HG03571 (cell line): Measurements from ENCODE around the gene ZAP70.

Experiments used
- ATAC-seq: cut with Tn5 transposase; IDR thresholded peaks from one replicate; pipeline ENCODE4 v1.9.1; 2021; ENCODE audit not compliant: unreplicated experiment

Gene ZAP70

GRCh38 chr2:97732436-97733340 lies 19.3 kb downstream of the ZAP70 start:
- ATAC-seq, result no peak

- ATAC-seq, result no peak
Observed at GRCh38 chr2:97733341-97734035, 20.1 kb downstream of the ZAP70 start.

DNA sequence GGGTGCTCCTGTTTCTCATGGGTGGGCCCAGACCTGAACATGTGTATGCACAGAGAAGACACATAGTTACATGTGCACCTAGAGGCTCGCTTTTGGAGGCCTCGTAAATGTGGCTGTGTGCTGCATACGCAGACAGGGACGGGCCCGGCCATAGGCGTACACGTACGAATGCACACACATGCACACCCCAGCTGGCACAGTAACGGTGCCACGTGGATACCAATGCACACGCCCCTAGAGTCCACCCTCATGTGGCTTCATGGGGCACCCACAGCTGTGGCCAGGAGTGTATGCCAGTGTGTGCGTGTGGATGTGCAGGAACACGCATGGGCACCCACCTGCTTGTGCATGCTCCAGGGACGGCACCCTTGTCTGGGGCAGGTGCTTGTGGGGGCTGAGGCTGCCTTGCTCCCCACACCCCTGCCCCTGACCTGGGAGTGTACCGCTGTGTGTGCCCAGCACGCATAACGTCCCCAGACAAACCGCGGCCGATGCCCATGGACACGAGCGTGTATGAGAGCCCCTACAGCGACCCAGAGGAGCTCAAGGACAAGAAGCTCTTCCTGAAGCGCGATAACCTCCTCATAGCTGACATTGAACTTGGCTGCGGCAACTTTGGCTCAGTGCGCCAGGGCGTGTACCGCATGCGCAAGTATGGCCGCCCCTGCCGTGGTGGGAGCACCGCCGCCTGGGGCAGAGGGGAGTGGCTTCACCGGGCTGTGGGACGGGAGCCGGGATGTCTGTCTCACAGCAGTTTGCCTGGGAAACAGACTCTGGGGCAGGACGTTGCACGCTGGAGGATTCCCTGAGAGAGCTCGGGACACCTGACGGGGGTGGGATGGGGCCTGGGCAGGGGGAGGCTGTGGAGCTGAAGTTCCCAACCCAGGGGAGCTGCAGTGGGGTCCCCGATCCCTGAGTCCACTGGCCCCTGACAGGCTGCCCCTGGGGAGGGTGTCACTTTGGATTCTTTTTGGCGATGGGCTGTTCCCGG lies 21.0 kb downstream of the ZAP70 start:
- no peak for ATAC-seq

DNA sequence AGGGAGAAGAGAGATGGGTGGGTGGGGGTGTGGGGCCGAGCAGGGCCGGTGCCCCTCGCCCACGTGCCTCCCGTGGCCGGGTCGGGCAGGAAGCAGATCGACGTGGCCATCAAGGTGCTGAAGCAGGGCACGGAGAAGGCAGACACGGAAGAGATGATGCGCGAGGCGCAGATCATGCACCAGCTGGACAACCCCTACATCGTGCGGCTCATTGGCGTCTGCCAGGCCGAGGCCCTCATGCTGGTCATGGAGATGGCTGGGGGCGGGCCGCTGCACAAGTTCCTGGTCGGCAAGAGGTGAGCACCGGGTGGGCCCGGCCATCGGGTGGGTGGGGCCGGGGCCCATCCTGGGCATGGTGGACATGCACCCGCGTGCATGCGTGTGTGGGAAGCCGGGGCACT lies 21.8 kb downstream of the ZAP70 start:
- ATAC-seq, result no peak

DNA sequence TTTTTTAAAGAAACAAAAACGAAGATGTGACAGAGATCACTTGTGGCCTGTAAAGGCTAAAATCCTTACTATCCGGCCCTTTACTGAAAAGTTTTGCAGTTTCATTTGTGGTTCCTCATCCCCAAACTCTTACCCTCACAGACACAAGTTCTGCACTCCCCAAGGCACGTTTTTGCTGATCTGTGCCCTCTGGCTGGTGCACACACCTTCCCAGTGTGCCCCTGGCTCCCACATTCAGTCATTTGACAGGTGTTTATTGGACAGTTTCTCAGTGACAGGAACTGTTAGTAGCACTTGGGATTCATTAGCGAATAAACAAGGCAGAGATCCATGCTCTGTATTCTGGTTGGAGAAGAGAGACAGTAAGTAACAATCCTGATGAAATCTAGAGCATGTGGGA lies 22.8 kb downstream of the ZAP70 start:
- ATAC-seq, result no peak

DNA sequence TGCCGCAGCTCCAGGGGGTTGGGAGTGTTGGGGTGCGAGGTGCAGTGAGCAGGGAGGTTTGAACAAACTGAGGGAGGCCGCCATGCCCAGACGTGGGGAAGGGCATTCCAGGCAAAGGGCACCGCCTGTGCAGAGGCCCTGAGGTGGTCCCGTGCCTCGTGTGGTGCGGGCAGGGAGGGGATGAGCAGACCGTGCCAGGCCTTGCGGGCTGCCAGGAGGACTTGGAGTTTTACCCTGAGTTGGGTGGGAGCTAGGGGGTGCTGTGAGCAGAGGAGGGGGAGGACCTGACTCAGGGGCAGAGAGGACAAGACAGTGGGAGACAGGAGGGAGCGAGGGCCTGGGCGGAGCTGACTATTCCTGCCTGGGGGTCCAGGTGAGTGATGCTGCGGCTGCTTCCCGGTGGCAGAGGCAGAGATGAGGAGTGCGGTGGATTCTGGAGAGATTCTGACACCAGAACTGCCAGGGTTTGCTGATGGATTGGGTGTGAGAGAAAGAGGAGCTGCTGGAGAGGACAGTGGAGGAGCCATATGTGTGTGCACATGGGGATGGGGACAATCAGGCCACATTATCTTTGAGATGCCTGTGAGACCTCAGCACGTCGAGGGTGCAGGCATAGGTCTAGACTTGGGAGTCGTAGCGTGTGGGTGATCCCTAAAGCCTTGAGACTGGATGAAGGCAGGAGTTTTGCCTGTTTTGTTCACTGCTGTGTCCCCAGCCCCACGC lies 23.4 kb downstream of the ZAP70 start:
- ATAC-seq, result no peak

DNA sequence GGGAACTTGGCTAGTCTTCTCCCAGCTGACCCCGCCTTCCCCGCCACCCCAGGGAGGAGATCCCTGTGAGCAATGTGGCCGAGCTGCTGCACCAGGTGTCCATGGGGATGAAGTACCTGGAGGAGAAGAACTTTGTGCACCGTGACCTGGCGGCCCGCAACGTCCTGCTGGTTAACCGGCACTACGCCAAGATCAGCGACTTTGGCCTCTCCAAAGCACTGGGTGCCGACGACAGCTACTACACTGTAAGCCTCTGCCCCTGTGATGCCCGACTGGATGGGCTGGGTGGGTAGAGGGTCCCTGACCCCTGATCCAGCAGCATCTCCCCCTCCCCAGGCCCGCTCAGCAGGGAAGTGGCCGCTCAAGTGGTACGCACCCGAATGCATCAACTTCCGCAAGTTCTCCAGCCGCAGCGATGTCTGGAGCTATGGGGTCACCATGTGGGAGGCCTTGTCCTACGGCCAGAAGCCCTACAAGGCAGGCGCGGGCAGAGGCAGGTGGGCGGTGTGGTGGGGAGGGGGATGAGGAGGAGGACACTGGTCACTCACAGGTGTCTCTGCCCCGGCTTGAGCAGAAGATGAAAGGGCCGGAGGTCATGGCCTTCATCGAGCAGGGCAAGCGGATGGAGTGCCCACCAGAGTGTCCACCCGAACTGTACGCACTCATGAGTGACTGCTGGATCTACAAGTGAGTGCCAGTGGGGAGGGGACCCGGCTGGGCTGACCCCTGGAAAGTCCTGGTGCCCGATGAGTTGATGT lies 24.2 kb downstream of the ZAP70 start:
- ATAC-seq, result no peak

DNA sequence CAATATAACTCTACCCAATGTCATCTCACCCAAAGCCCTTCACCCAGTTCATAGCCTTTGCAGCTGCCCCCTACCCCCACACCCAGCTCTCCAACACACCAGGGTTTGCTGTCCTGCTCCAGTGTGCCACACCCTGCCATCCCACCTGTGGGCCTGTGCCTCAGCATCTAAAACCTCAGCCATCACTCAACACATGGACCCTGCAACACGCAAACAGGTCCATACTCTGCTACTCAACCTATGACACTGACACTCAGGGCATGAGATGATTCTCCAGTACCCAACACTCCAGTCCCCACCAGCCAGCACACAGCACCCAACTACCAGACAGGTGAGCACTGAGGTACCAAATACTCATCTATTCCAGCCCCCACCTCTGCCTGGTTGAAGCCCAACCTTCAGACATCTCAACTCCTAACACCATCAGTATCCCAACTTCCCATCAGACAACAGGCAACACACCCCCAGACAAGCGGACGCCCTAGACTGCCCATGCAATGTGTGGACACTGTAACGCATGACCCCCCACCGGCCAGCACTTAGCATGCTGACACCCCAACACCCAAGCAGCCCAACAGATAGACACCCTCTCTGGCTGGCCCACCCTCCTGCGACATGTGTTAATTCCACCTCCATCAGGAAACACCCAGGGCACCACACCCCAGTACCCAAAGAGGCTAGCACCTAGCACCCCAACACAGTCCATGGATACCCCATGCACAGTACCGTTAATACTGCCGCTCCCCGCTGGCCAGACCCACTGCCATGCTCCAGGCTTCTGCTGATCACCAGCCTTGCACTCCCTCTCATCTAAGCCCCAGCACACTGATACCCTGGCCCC lies 25.0 kb downstream of the ZAP70 start:
- ATAC-seq, result no peak

GRCh38 chr2:97739020-97739892 lies 25.9 kb downstream of the ZAP70 start:
- no peak for ATAC-seq

DNA sequence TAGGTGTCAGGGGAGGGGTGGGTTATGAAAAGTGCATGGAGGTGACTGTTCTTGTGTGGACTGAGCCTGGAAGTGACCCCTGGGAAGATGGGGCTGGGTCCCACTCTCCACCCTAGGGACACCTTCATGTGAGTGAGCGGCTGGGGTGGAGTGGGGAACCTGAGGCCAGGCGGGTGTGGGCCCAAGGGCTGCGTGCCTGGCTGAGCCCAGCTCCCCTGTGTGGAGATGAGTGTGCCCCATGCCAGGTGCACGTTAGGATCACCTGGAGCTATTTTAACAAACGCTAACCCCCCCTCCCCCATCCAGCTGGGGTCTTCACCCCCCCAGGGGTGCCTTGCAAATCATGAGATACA lies 26.5 kb downstream of the ZAP70 start:
- no peak for ATAC-seq

DNA sequence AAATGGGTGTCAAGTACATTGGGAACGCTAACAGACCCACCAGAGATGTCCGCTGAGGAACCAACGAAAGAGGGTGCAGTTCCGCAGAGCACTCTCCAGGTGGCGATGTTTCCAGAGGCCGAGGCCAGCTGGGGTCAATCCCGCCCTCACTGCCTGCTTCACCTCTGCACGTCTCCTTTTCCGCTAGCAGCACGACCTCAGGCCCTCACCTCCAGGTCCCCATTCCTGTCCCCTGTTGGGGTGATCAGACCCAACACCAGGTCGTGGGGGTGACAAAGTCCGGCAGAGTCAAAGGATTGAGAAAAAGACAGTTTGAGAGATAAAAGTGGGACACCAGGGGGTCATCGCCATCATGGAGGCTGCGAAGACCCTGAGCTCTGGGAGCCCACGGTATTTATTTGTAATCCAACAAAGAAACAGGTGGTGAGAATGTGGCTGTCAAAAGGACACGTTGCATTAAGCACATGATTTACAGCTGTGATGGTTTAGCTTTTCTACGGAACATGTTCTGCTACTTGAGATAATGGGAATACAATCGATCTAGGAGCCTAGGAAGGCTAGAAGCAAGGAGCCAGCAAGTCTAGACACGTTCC lies 27.3 kb downstream of the ZAP70 start:
- no peak for ATAC-seq

DNA sequence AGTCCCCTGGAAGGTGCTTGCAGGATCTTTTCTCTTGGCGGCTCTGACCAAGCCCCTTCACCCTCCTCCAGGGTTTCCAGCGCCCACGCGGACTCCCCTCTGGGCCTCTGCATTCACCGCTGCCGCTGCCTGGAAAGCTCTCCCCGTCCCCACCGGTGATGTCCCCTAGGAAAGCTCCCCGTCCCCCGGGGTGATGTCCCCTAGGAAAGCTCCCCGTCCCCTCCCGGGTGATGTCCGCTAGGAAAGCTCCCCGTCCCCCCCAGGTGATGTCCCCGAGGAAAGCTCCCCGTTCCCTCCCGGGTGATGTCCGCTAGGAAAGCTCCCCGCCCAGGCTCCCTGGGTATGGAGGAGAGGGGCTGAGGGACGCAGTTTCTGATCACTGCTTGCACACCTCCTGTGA lies 27.9 kb downstream of the ZAP70 start:
- no peak for ATAC-seq

DNA sequence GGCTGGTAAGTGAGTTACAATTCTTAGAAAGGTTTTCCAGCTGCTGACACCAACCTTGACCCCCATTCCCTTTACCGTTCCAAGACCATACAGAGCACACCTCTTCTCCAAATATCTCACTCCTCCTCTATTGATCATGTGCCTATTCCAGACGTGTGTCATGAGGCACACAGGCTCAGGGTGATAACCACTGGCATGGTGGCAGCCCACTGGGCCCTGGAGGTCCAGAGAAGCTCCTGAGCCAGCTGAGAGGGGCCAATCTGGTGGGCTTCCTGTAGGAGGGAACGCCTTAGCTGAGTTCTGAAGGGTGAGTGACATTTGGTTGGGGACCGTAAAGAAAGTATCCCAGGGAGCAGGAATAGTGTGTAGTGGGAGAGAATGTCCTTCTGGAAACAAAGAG lies 28.3 kb downstream of the ZAP70 start:
- no peak for ATAC-seq

- ATAC-seq, result no peak
Observed at GRCh38 chr2:97742381-97742847, 29.0 kb downstream of the ZAP70 start.

GRCh38 chr2:97743913-97744312 lies 30.5 kb downstream of the ZAP70 start:
- no peak for ATAC-seq

DNA sequence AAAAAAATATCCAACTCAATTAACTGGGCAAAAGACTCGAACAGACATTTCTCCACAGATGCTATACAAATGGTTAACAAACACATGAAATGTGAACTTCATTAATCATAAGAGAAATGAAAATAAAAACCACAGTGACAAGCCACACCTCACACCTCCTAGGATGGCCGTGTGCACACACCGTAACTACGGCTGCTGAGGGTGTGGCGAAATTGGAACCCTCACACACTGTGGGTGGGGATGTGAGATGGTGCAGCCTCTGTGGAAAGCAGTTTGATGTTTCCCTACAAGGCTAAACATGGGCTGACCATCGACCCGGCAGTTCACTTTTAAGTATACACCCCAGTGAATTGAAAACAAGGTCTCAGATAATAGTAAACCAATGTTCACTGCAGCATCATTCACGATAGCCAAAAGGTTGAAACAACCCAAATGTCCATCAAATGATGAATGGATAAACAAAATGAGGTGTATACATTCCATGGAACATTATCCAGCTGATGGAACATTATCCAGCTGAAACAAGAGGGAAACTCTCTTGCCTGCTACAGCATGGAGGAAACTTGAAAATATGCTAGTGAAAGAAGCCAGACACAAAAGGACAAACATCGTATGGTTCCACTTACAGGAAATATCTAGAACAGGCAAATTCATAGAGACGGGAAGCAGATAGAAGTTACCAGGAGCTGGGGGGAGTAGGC lies 32.2 kb downstream of the ZAP70 start:
- ATAC-seq, result no peak

GRCh38 chr2:97747285-97747684 lies 33.9 kb downstream of the ZAP70 start:
- ATAC-seq, result no peak
